ENCODE data around the gene DISC1.
"Not testable (repeated sequence)": the region's sequence is repeated elsewhere in the genome, so short reads cannot be mapped to it uniquely, and the experiment has no call there.

DISC1 gene

GRCh38 chr1:231951374-231951773, 324.8 kb downstream of the DISC1 start:
- DNase-seq (ENCODE audit: low spot score) = no peak
- no peak for TF ChIP-seq CTCF (IDR thresholded peaks at IDR 0.05; ENCODE audit: extremely low read depth, missing control alignments)

GRCh38 chr1:231952154-231952553, 325.6 kb downstream of the DISC1 start:
- no peak for TF ChIP-seq CTCF (IDR thresholded peaks at IDR 0.05; ENCODE audit: extremely low read depth, missing control alignments)
- no peak for DNase-seq (ENCODE audit: low spot score)

DNA sequence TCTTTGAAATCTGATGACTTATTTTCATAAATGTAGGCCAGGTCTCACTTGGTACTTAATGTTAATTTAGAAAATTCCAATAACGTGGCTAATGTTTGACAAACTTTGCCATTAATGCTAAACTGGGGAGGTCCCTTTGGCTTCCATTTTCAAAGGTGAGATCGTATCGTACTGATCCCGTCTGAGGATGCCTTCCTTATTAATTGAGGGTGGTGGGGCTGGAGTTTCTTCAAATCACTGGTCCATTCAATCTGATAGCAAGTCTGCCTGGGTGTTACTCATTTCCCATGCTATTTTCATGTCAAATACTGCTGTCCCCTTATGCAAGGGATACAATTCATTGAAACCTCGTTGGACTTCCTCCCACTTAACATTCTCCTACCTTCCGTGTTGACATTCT, 327.1 kb downstream of the DISC1 start:
- DNase-seq (ENCODE audit: low spot score) = no peak
- no peak for TF ChIP-seq CTCF (IDR thresholded peaks at IDR 0.05; ENCODE audit: extremely low read depth, missing control alignments)

DNA sequence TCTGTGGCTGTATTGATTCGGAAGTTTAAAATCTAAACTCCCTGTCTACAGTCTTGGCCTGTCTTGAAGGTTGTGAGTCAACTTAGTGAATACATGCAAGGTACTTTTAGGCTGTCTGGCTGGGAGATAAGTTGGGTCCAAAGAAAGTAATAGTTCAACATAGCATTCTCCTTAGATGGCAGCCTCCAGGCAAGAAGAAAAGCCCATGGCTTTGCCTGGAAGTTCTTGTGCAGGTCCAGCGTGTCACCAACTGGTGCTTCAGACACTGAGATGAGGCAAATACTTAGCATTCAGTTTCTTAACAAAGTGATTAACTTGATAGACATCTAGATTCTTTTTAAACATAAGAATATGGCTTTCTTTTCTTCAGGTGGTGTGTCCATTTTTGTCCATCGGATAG, 328.2 kb downstream of the DISC1 start:
- no peak for DNase-seq (ENCODE audit: low spot score)
- no peak for TF ChIP-seq CTCF (IDR thresholded peaks at IDR 0.05; ENCODE audit: extremely low read depth, missing control alignments)

DNA sequence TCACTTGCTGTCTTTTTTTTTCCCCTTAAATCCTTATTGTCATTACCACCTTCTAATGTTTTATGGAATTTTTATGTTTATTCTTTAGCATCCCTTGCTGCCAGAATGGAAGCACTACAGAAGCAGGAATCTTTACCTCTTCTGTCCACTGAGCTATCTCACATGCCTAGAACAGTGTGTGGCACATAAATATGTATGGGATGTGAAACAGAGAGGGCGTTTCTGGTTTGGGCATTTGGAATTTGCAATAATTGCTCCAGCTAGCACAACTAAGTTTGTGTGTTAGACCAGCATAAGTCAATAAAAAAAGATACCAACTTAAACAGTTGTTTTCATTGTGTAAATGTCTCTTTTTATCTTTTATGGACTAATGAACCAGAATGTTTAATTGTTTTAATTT, 330.8 kb downstream of the DISC1 start:
- no peak for DNase-seq (ENCODE audit: low spot score)
- TF ChIP-seq CTCF (IDR thresholded peaks at IDR 0.05; ENCODE audit: extremely low read depth, missing control alignments) = no peak

DNA sequence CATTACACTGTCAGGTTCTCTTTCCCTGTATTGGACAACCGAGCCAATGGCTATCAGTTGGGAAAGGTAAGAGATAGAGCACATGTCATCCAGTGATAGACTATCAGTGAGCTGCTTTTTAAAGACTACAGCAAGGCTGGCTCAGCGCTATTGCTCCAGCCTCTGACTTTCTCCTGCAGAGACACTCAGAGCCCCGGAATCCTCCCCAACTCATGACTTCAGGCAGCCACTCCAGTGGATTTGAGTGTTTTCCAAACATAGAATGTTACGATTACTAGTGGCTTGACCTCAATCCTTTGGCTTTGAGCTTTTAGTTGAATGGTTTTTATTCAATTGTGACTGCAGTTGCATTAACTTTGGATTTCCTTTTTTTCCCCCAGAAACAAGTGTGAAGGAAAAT, 331.9 kb downstream of the DISC1 start:
- TF ChIP-seq CTCF (IDR thresholded peaks at IDR 0.05; ENCODE audit: extremely low read depth, missing control alignments) = no peak
- DNase-seq (ENCODE audit: low spot score) = no peak

- no peak for DNase-seq (ENCODE audit: low spot score)
- TF ChIP-seq CTCF (IDR thresholded peaks at IDR 0.05; ENCODE audit: extremely low read depth, missing control alignments) = no peak
Observed at GRCh38 chr1:231959225-231959884, 332.8 kb downstream of the DISC1 start.

- not testable (repeated sequence) for DNase-seq (ENCODE audit: low spot score)
Observed at GRCh38 chr1:231961801-231962200, 335.2 kb downstream of the DISC1 start.

Measured in GM20000 (cell line).